HG03108 (cell line): Measurements from ENCODE around the gene FAM177A1.

Source experiments
- ATAC-seq: cut with Tn5 transposase; IDR thresholded peaks from one replicate; pipeline ENCODE4 v1.9.1; 2021; ENCODE audit warnings: moderate library complexity; ENCODE audit not compliant: unreplicated experiment

FAM177A1 gene

DNA sequence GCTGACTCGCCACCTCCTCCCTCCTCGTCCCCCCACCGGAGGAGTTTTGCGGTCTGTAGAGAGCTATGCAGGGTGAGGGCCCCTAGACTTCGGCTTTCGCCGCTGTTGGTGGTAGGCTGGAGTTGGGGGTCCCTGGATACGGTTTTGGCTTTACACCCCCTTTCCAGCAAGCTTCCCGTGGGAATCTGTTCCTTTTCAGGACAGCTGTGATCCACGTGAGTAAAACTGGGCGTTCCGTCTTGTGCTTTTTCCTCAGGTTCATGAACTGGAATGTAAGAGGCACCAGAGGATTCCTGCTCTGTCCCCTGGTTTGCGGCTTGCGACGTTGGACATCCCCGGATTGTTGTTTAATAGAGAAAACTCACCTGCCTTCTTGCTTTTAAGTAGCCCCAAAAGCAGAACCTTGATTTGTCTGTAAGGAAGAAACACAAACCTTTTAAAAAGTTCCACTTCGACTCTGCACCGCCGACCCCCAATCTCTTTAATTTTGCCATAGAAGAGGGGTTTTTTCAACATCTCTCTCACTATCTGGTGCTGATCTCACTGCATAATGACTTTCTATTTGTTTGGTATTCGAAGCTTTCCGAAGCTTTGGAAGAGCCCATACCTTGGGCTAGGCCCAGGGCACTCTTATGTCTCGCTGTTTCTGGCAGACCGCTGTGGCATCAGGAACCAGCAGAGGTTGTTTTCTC is 76.8 kb downstream of the FAM177A1 start:
- ATAC-seq, result no peak

DNA sequence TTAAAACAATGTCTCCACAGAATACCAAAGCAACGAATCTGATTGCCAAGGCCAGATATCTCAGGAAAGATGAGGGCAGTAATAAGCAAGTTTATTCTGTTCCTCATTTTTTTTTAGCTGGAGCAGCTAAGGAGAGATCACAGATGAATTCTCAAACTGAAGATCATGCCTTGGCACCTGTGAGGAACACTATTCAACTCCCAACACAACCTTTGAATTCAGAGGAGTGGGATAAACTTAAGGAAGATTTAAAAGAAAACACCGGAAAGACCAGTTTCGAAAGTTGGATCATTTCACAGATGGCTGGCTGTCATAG is 77.3 kb downstream of the FAM177A1 start:
- no peak for ATAC-seq

DNA sequence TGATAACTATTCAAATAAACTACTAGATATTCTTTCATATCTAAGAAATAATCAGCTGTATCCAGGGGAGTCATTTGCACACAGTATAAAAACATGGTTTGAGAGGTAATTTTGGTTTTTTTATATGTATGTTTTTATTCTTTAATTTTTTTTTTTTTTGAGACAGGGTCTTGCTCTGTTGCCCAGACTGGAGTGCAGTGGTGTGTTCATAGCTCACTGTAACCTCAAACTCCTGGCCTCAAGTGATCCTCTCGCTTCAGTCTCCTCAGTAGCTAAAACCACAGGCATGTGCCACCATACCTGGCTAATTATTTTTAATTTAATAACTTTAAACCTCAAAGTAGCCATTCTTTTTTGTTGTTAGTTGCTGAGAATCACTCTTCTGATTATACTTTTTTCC is 78.1 kb downstream of the FAM177A1 start:
- no peak for ATAC-seq
